B cell (primary cell): ENCODE data around the gene GATA3. TPM values are rescaled to one million over a fixed set of nuclear protein-coding genes. Genes with fewer than 3 reads are reported as not detected.

Experiments
- ATAC-seq: fragments of 200-7000 bp; cut with Tn5 transposase; one replicate; pipeline ENCODE4 v1.10.0; 2021; ENCODE audit warnings: low read depth, mild to moderate bottlenecking, moderate number of reproducible peaks, moderate library complexity
- CTCF ChIA-PET: fragments of 350-600 bp; sonication (Branson Sonifier 250); formaldehyde crosslinking; loops from one replicate; lab custom pipeline; 2021; ENCODE audit warnings: antibody characterized with exemption, inconsistent platforms; lab: Charles Lee
- POLR2A ChIA-PET: fragments of 350-600 bp; sonication (Branson Sonifier 250); formaldehyde crosslinking; loops from one replicate; lab custom pipeline; 2021; ENCODE audit warnings: antibody characterized with exemption; lab: Charles Lee
- DNase-seq: peaks from one replicate; pipeline ENCODE4 v3.0.0; 2013
- H2AFZ ChIP-seq: 2 replicates; pipeline ENCODE4 v1.6.1; 2012; ENCODE audit warnings: mild to moderate bottlenecking, low read depth, low read length; ENCODE audit not compliant: insufficient read depth, poor library complexity, severe bottlenecking
- H3K27ac ChIP-seq, 2 donors: 1 replicate in 1 of 2; 2 replicates in 1 of 2; pipeline ENCODE4 v1.5.1; 2012 to 2013; ENCODE audit warnings: low read length in 2 of 2, mild to moderate bottlenecking in 2 of 2, moderate library complexity in 1 of 2
- H3K27me3 ChIP-seq, 4 experiments: fragments of 200-600 bp in 1 of 4; sonication (generic) in 1 of 4; replicated peaks in 1 of 4; 1 replicate in 2 of 4; 2 replicates in 2 of 4; pipeline versions ENCODE4 v1.6.1 to v1.7.0; 2013 to 2016; ENCODE audit warnings: low read length in 3 of 4, mild to moderate bottlenecking in 2 of 4, mixed read lengths in 1 of 4, moderate library complexity in 1 of 4; ENCODE audit not compliant: insufficient read depth in 4 of 4, control insufficient read depth in 3 of 4; ENCODE audit errors: control extremely low read depth in 1 of 4
- H3K36me3 ChIP-seq, 2 experiments: replicated peaks in 1 of 2; 1 replicate in 1 of 2; 2 replicates in 1 of 2; pipeline versions ENCODE4 v1.6.1 to v1.7.1; 2013; ENCODE audit warnings: low read length in 1 of 2; ENCODE audit not compliant: insufficient read depth in 2 of 2, control insufficient read depth in 1 of 2; ENCODE audit errors: control extremely low read depth in 1 of 2, extremely low read depth in 1 of 2
- H3K4me1 ChIP-seq, 2 donors: fragments of 200-600 bp in 1 of 2; sonication (generic) in 1 of 2; 1 replicate in 1 of 2; 2 replicates in 1 of 2; pipeline versions ENCODE4 v1.5.1 to v1.6.1; 2013 to 2017; ENCODE audit warnings: low read length in 2 of 2; ENCODE audit not compliant: control insufficient read depth in 2 of 2, insufficient read depth in 2 of 2
- H3K4me2 ChIP-seq: replicated peaks from 2 replicates; pipeline ENCODE3; 2012; ENCODE audit warnings: mild to moderate bottlenecking, low read depth, low read length; ENCODE audit not compliant: poor library complexity, severe bottlenecking
- H3K4me3 ChIP-seq, 5 experiments: fragments of 200-600 bp in 1 of 5; sonication (generic) in 1 of 5; 1 replicate in 3 of 5; 2 replicates in 2 of 5; pipeline versions ENCODE4 v1.5.1 to v1.7.0; 2011 to 2016; ENCODE audit warnings: low read length in 4 of 5, mild to moderate bottlenecking in 4 of 5, low read depth in 2 of 5, control low read depth in 1 of 5, moderate library complexity in 1 of 5; ENCODE audit not compliant: insufficient read depth in 1 of 5; ENCODE audit errors: control extremely low read depth in 1 of 5, extremely low read depth in 1 of 5
- H3K79me2 ChIP-seq: fragments of 200-600 bp; sonication (generic); one replicate; pipeline ENCODE4 v1.6.0; 2016; ENCODE audit warnings: low read length; ENCODE audit not compliant: control insufficient read depth, insufficient read depth
- H3K9ac ChIP-seq: fragments of 200-600 bp; sonication (generic); 2 replicates; pipeline ENCODE4 v1.6.1; 2017; ENCODE audit warnings: mild to moderate bottlenecking, low read length, moderate library complexity
- H3K9me3 ChIP-seq, 3 donors: one replicate each; pipeline versions ENCODE4 v1.6.1 to v1.7.1; 2013; ENCODE audit warnings: low read length in 2 of 3; ENCODE audit not compliant: control insufficient read depth in 2 of 3, insufficient read depth in 1 of 3; ENCODE audit errors: control extremely low read depth in 1 of 3
- H4K20me1 ChIP-seq: 2 replicates; pipeline ENCODE4 v1.6.0; 2012; ENCODE audit warnings: mild to moderate bottlenecking, low read length; ENCODE audit not compliant: insufficient read depth, control insufficient read depth, poor library complexity, severe bottlenecking
- H3K27ac Mint-ChIP-seq: one replicate; pipeline ENCODE4 v1.8.0; 2021; ENCODE audit warnings: mixed read lengths
- H3K27me3 Mint-ChIP-seq: one replicate; pipeline ENCODE4 v1.8.0; 2021; ENCODE audit warnings: mixed read lengths
- H3K4me1 Mint-ChIP-seq: one replicate; pipeline ENCODE4 v1.8.0; 2021; ENCODE audit warnings: mixed read lengths
- H3K4me3 Mint-ChIP-seq: one replicate; pipeline ENCODE4 v1.8.0; 2021; ENCODE audit warnings: mixed read lengths
- H3K9me3 Mint-ChIP-seq: one replicate; pipeline ENCODE4 v1.8.0; 2022; ENCODE audit warnings: mixed read lengths; ENCODE audit not compliant: insufficient read depth
- CTCF ChIP-seq: fragments of 200-600 bp; IDR thresholded peaks from one replicate; pipeline ENCODE4 v1.8.0; 2022; ENCODE audit warnings: antibody characterized with exemption, mild to moderate bottlenecking
- EZH2 ChIP-seq: IDR thresholded peaks from 2 replicates; pipeline ENCODE4 v1.6.1; 2012; ENCODE audit warnings: borderline replicate concordance, low read depth, mild to moderate bottlenecking, moderate library complexity, low read length; ENCODE audit not compliant: insufficient read depth, poor library complexity, severe bottlenecking
- WGBS: methylation state at CpG from one replicate; pipeline ENCODE4 v1.1.5; 2013; ENCODE audit warnings: missing lambda C conversion rate; ENCODE audit not compliant: insufficient coverage; 5-methylcytosine and 5-hydroxymethylcytosine counted together
- intact Hi-C: fragments of 100-400 bp; cut with micrococcal nuclease; formaldehyde crosslinking; loops from one replicate; pipeline ENCODE4 v1.10.0; 2022
- polyA plus RNA-seq: library from polyadenylated mRNA; depleted of rRNA; stranded (reverse); fragments of >200 nt; gene quantifications from 2 replicates; pipeline ENCODE4 v1.2.3, GENCODE V29; 2012
- total RNA-seq, 2 donors: library from RNA; stranded (reverse); fragments of 120-200 nt in 1 of 2; gene quantifications; 1 replicate in 1 of 2; 2 replicates in 1 of 2; pipeline versions ENCODE4 v1.2.3 to v1.2.4, GENCODE V29; 2013 to 2022

GATA3 gene
- total and polyA plus RNA-seq, 2 donors (not counting 1 experiment from before 2014, with no cell fraction given) = 0.60 to 0.94 TPM

DNA sequence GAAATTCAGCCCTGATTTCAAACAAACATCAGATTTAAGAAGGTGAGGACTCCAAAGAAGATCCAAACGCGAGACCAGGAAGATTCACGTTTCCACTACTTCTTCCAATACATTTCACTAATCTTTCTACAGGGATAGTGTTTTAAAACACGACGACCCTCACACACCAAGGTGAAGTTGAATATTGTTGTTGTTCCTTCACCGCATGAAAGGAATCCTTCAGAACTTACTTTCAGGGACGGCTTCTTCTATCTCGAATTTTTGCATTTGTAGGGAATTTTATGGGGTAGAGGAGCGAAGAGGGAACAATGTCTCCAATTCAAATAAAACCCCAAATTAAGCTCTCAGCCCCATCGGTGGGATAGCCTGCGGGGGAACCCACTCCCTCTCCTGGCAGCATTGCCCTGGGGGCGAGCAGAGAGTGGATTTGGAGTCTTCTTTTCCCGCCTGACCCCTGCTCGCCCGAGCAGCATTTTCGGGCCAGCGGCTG is 1.5 kb upstream of the GATA3 start:
- Mint-ChIP-seq H3K4me1 (peaks cover 43% of the 10 kb centered on the region), H3K9me3 (no peaks in the 10 kb centered on the region), H3K27ac (peak overlapping the region; percentile 32), H3K4me3 (peak overlapping the region; percentile 65), H3K27me3 (peaks cover 42% of the 10 kb centered on the region)
- 3% methylated on average over 8 of the region's 17 CpGs for WGBS
- no peak for DNase-seq
- H3K36me3 ChIP-seq = no peaks in the 10 kb centered on the region
- no peaks in the 10 kb centered on the region for H4K20me1 ChIP-seq
- no peak overlapping the region for H3K27ac ChIP-seq
- ATAC-seq = no peak
- no peak overlapping the region for H3K9ac ChIP-seq
- ChIA-PET POLR2A (no interaction called here), CTCF (interaction anchor here (0.6 kb wide), 1 partner anchor 248 kb away, joined by 3 read pairs; no protein-coding TSS in a partner anchor)
- H3K27me3 ChIP-seq = peaks cover 0 to 93% (median 52%) of the 10 kb centered on the region in 4 experiments
- H3K4me1 ChIP-seq = peaks cover 83 to 90% of the 10 kb centered on the region in 2 donors
- TF ChIP-seq CTCF = peak; percentile 26
- TF ChIP-seq EZH2 = no peak
- no peak overlapping the region for H3K4me3 ChIP-seq
- intact Hi-C loops = loop anchor here (1.0 to 10.0 kb wide), 2 partner anchors 10 to 578 kb away; no protein-coding TSS in a partner anchor
- no peaks in the 10 kb centered on the region for H3K79me2 ChIP-seq
- peak overlapping the region; percentile 69 for H3K4me2 ChIP-seq
- H2AFZ ChIP-seq = no peak overlapping the region
- peaks cover 0 to 68% (median 0%) of the 10 kb centered on the region in 3 donors for H3K9me3 ChIP-seq

GRCh38 chr10:8053446-8054243 is 843 bp upstream of the GATA3 start:
- Histone ChIP-seq H3K27me3 (peaks cover 0 to 93% (median 47%) of the 10 kb centered on the region in 4 experiments), H3K9ac (peak overlapping the region; percentile 28), H3K9me3 (peaks cover 0 to 61% (median 0%) of the 10 kb centered on the region in 3 donors), H3K4me3 (peak overlapping the region in 3 of 5 experiments; percentile 25 to 52 (median 40)), H3K4me2 (peak overlapping the region; percentile 69), H3K4me1 (peaks cover 77 to 84% of the 10 kb centered on the region in 2 donors), H3K27ac (no peak overlapping the region), H3K79me2 (no peaks in the 10 kb centered on the region), H3K36me3 (no peaks in the 10 kb centered on the region), H4K20me1 (no peaks in the 10 kb centered on the region), H2AFZ (no peak overlapping the region)
- WGBS = 2% methylated on average over 55 of the region's 60 CpGs
- DNase-seq = peak; percentile 59
- CTCF ChIA-PET = no interaction called here
- Mint-ChIP-seq H3K4me3 (peak overlapping the region; percentile 84), H3K27me3 (peaks cover 38% of the 10 kb centered on the region), H3K9me3 (no peaks in the 10 kb centered on the region), H3K27ac (peak overlapping the region; percentile 66), H3K4me1 (peaks cover 42% of the 10 kb centered on the region)
- ATAC-seq = peak; percentile 76
- intact Hi-C loops = loop anchor here (2.0 to 10.0 kb wide), 2 partner anchors 15 to 579 kb away; no protein-coding TSS in a partner anchor
- POLR2A ChIA-PET = no interaction called here
- TF ChIP-seq CTCF (no peak), EZH2 (peak; percentile 61)
